GM21423 (cell line): ENCODE data around the gene CD3D.
"Not testable (repeated sequence)": the region's sequence is repeated elsewhere in the genome, so short reads cannot be mapped to it uniquely, and the experiment has no call there.

Experiments
- ATAC-seq: cut with Tn5 transposase; IDR thresholded peaks from one replicate; pipeline ENCODE4 v1.9.1; 2021; ENCODE audit warnings: mild to moderate bottlenecking, moderate library complexity; ENCODE audit not compliant: unreplicated experiment

The CD3D gene

GRCh38 chr11:118339281-118339961, 3.1 kb downstream of the CD3D start:
- ATAC-seq: no peak

- no peak for ATAC-seq
These were observed 3.9 kb downstream of the CD3D start for GRCh38 chr11:118338637-118339061.

- no peak for ATAC-seq
These were observed 7.8 kb downstream of the CD3D start for GRCh38 chr11:118334745-118335144.

GRCh38 chr11:118328745-118329144, 13.8 kb downstream of the CD3D start:
- ATAC-seq: no peak

- no peak for ATAC-seq
These were observed 17.2 kb downstream of the CD3D start for GRCh38 chr11:118325283-118325682.

GRCh38 chr11:118322721-118323120, 19.8 kb downstream of the CD3D start:
- no peak for ATAC-seq

- ATAC-seq: no peak
These were observed 21.0 kb downstream of the CD3D start for GRCh38 chr11:118321386-118322082.

GRCh38 chr11:118320515-118320914, 22.0 kb downstream of the CD3D start:
- no peak for ATAC-seq

GRCh38 chr11:118319337-118319707, 23.2 kb downstream of the CD3D start:
- ATAC-seq: no peak

GRCh38 chr11:118318581-118319336, 23.7 kb downstream of the CD3D start:
- ATAC-seq: no peak

GRCh38 chr11:118318124-118318523, 24.4 kb downstream of the CD3D start:
- no peak for ATAC-seq

- no peak for ATAC-seq
These were observed 27.5 kb downstream of the CD3D start for GRCh38 chr11:118314988-118315411.

- no peak for ATAC-seq
These were observed 29.3 kb downstream of the CD3D start for GRCh38 chr11:118313242-118313641.

- no peak for ATAC-seq
These were observed 30.2 kb downstream of the CD3D start for GRCh38 chr11:118312328-118312727.

- no peak for ATAC-seq
These were observed 31.0 kb downstream of the CD3D start for GRCh38 chr11:118311518-118311917.

GRCh38 chr11:118310781-118311485, 31.6 kb downstream of the CD3D start:
- no peak for ATAC-seq

- no peak for ATAC-seq
These were observed 32.2 kb downstream of the CD3D start for GRCh38 chr11:118310271-118310670.

- not testable (repeated sequence) for ATAC-seq
These were observed 33.4 kb downstream of the CD3D start for GRCh38 chr11:118308995-118309528.

GRCh38 chr11:118306556-118306955, 35.9 kb downstream of the CD3D start:
- ATAC-seq: no peak

GRCh38 chr11:118305726-118306125, 36.8 kb downstream of the CD3D start:
- no peak for ATAC-seq
